CD4-positive, alpha-beta T cell (primary cell): ENCODE measurements around the gene PIGP. TPM values are rescaled to one million over a fixed set of nuclear protein-coding genes. Genes with fewer than 3 reads are reported as not detected.
"Not testable (repeated sequence)": the region's sequence is repeated elsewhere in the genome, so short reads cannot be mapped to it uniquely, and the experiment has no call there.

Experiments used
- ATAC-seq: fragments of 200-7000 bp; cut with Tn5 transposase; one replicate; pipeline ENCODE4 v1.10.0; 2022; ENCODE audit warnings: mild to moderate bottlenecking; ENCODE audit not compliant: poor library complexity
- CTCF ChIA-PET: fragments of 350-600 bp; sonication (Branson Sonifier 250); formaldehyde crosslinking; loops from one replicate; lab custom pipeline; 2021; ENCODE audit warnings: antibody characterized with exemption, inconsistent platforms; lab: Charles Lee
- POLR2A ChIA-PET: fragments of 350-600 bp; sonication (Branson Sonifier 250); formaldehyde crosslinking; loops from one replicate; lab custom pipeline; 2021; ENCODE audit warnings: antibody characterized with exemption, inconsistent platforms; lab: Charles Lee
- DNase-seq, 14 experiments: peaks; one replicate each; pipeline ENCODE4 v3.0.0-alpha.2; 2013 to 2020; ENCODE audit warnings: mixed read lengths in 2 of 14
- H3K27ac ChIP-seq, 2 donors: one replicate each; pipeline versions ENCODE4 v1.5.1 to v1.7.0; 2013; ENCODE audit warnings: low read length in 2 of 2, low read depth in 1 of 2, mild to moderate bottlenecking in 1 of 2
- H3K27me3 ChIP-seq, 2 experiments: 1 replicate in 1 of 2; 2 replicates in 1 of 2; pipeline versions ENCODE4 v1.6.1 to v1.7.0; 2013; ENCODE audit warnings: low read length in 2 of 2, control low read depth in 1 of 2, mild to moderate bottlenecking in 1 of 2, moderate library complexity in 1 of 2; ENCODE audit not compliant: insufficient read depth in 2 of 2, control insufficient read depth in 1 of 2
- H3K36me3 ChIP-seq: one replicate; pipeline ENCODE4 v1.6.1; 2013; ENCODE audit warnings: low read length, control low read depth; ENCODE audit not compliant: insufficient read depth
- H3K4me1 ChIP-seq: one replicate; pipeline ENCODE4 v1.6.1; 2013; ENCODE audit warnings: low read length, control low read depth; ENCODE audit not compliant: insufficient read depth
- H3K4me3 ChIP-seq: one replicate; pipeline ENCODE4 v1.5.1; 2013; ENCODE audit warnings: mild to moderate bottlenecking, low read length, moderate library complexity
- H3K9me3 ChIP-seq, 2 experiments: 1 replicate in 1 of 2; 2 replicates in 1 of 2; pipeline versions ENCODE4 v1.6.1 to v1.7.0; 2013; ENCODE audit warnings: low read length in 2 of 2, mild to moderate bottlenecking in 2 of 2, control low read depth in 1 of 2, moderate library complexity in 1 of 2; ENCODE audit not compliant: control insufficient read depth in 1 of 2, insufficient read depth in 1 of 2
- H3K27ac Mint-ChIP-seq: one replicate; pipeline ENCODE4 v1.8.0; 2020; ENCODE audit warnings: mixed read lengths
- H3K27me3 Mint-ChIP-seq: one replicate; pipeline ENCODE4 v1.8.0; 2021; ENCODE audit warnings: mixed read lengths
- H3K36me3 Mint-ChIP-seq: one replicate; pipeline ENCODE4 v1.8.0; 2021; ENCODE audit warnings: low read depth, mixed read lengths
- H3K4me1 Mint-ChIP-seq: one replicate; pipeline ENCODE4 v1.8.0; 2021; ENCODE audit warnings: low read depth, mixed read lengths
- H3K4me3 Mint-ChIP-seq: one replicate; pipeline ENCODE4 v1.8.0; 2020; ENCODE audit warnings: mild to moderate bottlenecking, mixed read lengths
- H3K9me3 Mint-ChIP-seq: one replicate; pipeline ENCODE4 v1.8.0; 2020; ENCODE audit warnings: mixed read lengths
- CTCF ChIP-seq: fragments of 200-600 bp; IDR thresholded peaks from one replicate; pipeline ENCODE4 v1.8.0; 2022; ENCODE audit warnings: antibody characterized with exemption, mild to moderate bottlenecking
- intact Hi-C, 2 experiments: fragments of 100-400 bp; cut with DNase I in 1 of 2; cut with micrococcal nuclease in 1 of 2; formaldehyde crosslinking; loops; one replicate each; pipeline versions ENCODE4 v1.15.1 to v1.9.0; 2023 to 2025; cut with DNase I, micrococcal nuclease
- total RNA-seq, 174 experiments: library from RNA in 2 of 174; stranded (reverse) in 2 of 174; gene quantifications; one replicate each; pipeline ENCODE4 v1.2.3 and lab custom pipeline; 2021 to 2026

Gene PIGP
- total RNA-seq, 2 experiments from 2014 or later = 11.1 to 14.8 TPM

- Mint-ChIP-seq H3K9me3 (no peaks in the 10 kb centered on the region), H3K27ac (no peak overlapping the region), H3K4me1 (peaks cover 19% of the 10 kb centered on the region), H3K27me3 (no peaks in the 10 kb centered on the region), H3K4me3 (no peak overlapping the region), H3K36me3 (peaks cover 65% of the 10 kb centered on the region)
- H3K4me1 ChIP-seq = no peaks in the 10 kb centered on the region
- intact Hi-C loops = no loop called here
- H3K4me3 ChIP-seq = no peak overlapping the region
- DNase-seq (no peak), ATAC-seq (no peak)
- H3K36me3 ChIP-seq = peaks cover 6% of the 10 kb centered on the region
- H3K27ac ChIP-seq = no peak overlapping the region
- H3K27me3 ChIP-seq = no peaks in the 10 kb centered on the region
- CTCF ChIA-PET = no interaction called here
- no peak for TF ChIP-seq CTCF
- H3K9me3 ChIP-seq = no peaks in the 10 kb centered on the region
- POLR2A ChIA-PET = no interaction called here
These were observed 44.3 kb upstream of the PIGP start for GRCh38 chr21:37117204-37117603.

GRCh38 chr21:37116459-37116858 is 43.6 kb upstream of the PIGP start:
- H3K4me1 ChIP-seq, DNase-seq, intact Hi-C loops, CTCF ChIA-PET, H3K4me3 ChIP-seq, H3K9me3 Mint-ChIP-seq, H3K9me3 ChIP-seq, H3K27me3 Mint-ChIP-seq, ATAC-seq, H3K4me3 Mint-ChIP-seq, H3K27me3 ChIP-seq, H3K27ac Mint-ChIP-seq, H3K27ac ChIP-seq, POLR2A ChIA-PET, H3K36me3 ChIP-seq: not testable (repeated sequence)
- Mint-ChIP-seq H3K4me1 (peaks cover 19% of the 10 kb centered on the region), H3K36me3 (peaks cover 65% of the 10 kb centered on the region)

GRCh38 chr21:37114301-37114700 is 41.4 kb upstream of the PIGP start:
- H3K36me3 Mint-ChIP-seq = peaks cover 53% of the 10 kb centered on the region
- H3K4me3 Mint-ChIP-seq, ATAC-seq, CTCF ChIA-PET, H3K36me3 ChIP-seq, POLR2A ChIA-PET, H3K9me3 ChIP-seq, H3K27ac ChIP-seq, H3K9me3 Mint-ChIP-seq, H3K4me3 ChIP-seq, H3K27me3 ChIP-seq, DNase-seq, intact Hi-C loops, H3K27me3 Mint-ChIP-seq, H3K27ac Mint-ChIP-seq, H3K4me1 ChIP-seq: not testable (repeated sequence)
- peaks cover 14% of the 10 kb centered on the region for H3K4me1 Mint-ChIP-seq

- H3K9me3 ChIP-seq, H3K4me1 ChIP-seq, H3K27ac ChIP-seq, H3K36me3 ChIP-seq, H3K9me3 Mint-ChIP-seq, CTCF ChIA-PET, H3K27me3 Mint-ChIP-seq, intact Hi-C loops, ATAC-seq, H3K27me3 ChIP-seq, H3K4me3 Mint-ChIP-seq, DNase-seq, POLR2A ChIA-PET, H3K4me3 ChIP-seq, H3K27ac Mint-ChIP-seq: not testable (repeated sequence)
- Mint-ChIP-seq H3K4me1 (peaks cover 12% of the 10 kb centered on the region), H3K36me3 (peaks cover 66% of the 10 kb centered on the region)
These were observed 38.2 kb upstream of the PIGP start for GRCh38 chr21:37111029-37111428.
